SK-N-MC (cell line): ENCODE data around the gene ARL9.

Experiments
- DNase-seq: peaks from one replicate; pipeline ENCODE4 v3.0.0-alpha.2; 2011; ENCODE audit warnings: low read depth, low spot score
- H3K27ac ChIP-seq: fragments of 200-600 bp; sonication (generic); 2 replicates; pipeline ENCODE4 v1.5.1; 2016; ENCODE audit warnings: mixed run types
- H3K36me3 ChIP-seq: fragments of 200-600 bp; sonication (generic); 2 replicates; pipeline ENCODE4 v1.6.1; 2017; ENCODE audit warnings: antibody characterized with exemption, low read length, mixed read lengths; ENCODE audit not compliant: insufficient read depth
- H3K4me3 ChIP-seq: fragments of 200-600 bp; sonication (generic); 2 replicates; pipeline ENCODE4 v1.5.1; 2016
- H3K9ac ChIP-seq: fragments of 200-600 bp; sonication (generic); 2 replicates; pipeline ENCODE4 v1.8.0; 2017; ENCODE audit warnings: mixed run types, mixed read lengths; ENCODE audit not compliant: insufficient read length
- H3K9me3 ChIP-seq: fragments of 200-600 bp; sonication (generic); 2 replicates; pipeline ENCODE4 v1.6.1; 2017; ENCODE audit warnings: low read depth, mild to moderate bottlenecking, antibody characterized with exemption, low read length, moderate library complexity, mixed read lengths
- EZH2 ChIP-seq: fragments of 200-600 bp; sonication (generic); IDR thresholded peaks from one replicate; pipeline ENCODE4 v1.6.1; 2017; ENCODE audit warnings: antibody characterized with exemption
- FOXP2 ChIP-seq: optimal IDR thresholded peaks from 2 replicates; pipeline ENCODE3; 2011; ENCODE audit warnings: mild to moderate bottlenecking, moderate library complexity; ENCODE audit not compliant: insufficient read depth; ENCODE audit errors: extremely low read length, control extremely low read depth
- POLR2AphosphoS5 ChIP-seq: IDR thresholded peaks from 2 replicates; pipeline ENCODE4 v1.6.1; 2012; ENCODE audit warnings: mild to moderate bottlenecking, low read depth, low read length, borderline replicate concordance

Gene ARL9

DNA sequence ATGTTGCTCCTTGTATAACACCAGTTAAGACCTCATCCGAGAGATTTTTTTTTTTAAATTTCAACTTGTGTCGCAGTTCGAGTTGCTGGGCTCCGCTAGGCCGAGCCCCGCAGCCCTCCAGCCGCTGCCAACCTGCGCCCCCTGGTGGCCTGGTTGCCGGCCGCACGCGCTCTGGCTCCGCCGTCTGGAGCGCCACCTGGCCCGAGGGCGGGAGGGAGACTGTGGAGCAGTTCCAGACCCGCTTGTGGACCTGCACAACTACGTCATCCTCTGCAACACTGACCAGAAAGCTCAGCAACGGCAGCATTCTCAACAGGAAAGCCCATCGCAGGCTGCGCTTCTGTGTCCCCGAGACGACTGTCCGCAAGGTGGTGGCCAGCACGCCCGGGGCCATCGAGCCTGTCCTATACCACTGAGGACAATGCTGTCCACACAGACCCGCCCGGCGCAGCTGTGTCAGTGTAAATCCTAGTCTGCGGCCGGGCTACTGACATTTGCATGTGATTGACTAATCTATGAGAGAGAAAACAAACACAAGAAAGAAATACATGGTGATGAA lies 39.1 kb downstream of the ARL9 start:
- no peak for DNase-seq
- H3K9me3 ChIP-seq = no peaks in the 10 kb centered on the region
- no peak overlapping the region for H3K4me3 ChIP-seq
- H3K27ac ChIP-seq = no peak overlapping the region
- H3K36me3 ChIP-seq = no peaks in the 10 kb centered on the region
- H3K9ac ChIP-seq = no peak overlapping the region
- no peak for TF ChIP-seq POLR2AphosphoS5
- no peak for TF ChIP-seq FOXP2
- no peak for TF ChIP-seq EZH2

GRCh38 chr4:56550642-56551041 lies 45.1 kb downstream of the ARL9 start:
- DNase-seq = no peak
- H3K9ac ChIP-seq = peak overlapping the region; percentile 14
- no peaks in the 10 kb centered on the region for H3K9me3 ChIP-seq
- H3K27ac ChIP-seq = no peak overlapping the region
- no peak overlapping the region for H3K4me3 ChIP-seq
- TF ChIP-seq EZH2 = no peak
- TF ChIP-seq FOXP2 = no peak
- no peak for TF ChIP-seq POLR2AphosphoS5
- H3K36me3 ChIP-seq = no peaks in the 10 kb centered on the region

- no peak for DNase-seq
- Histone ChIP-seq H3K9ac (no peak overlapping the region), H3K27ac (no peak overlapping the region), H3K36me3 (no peaks in the 10 kb centered on the region), H3K9me3 (no peaks in the 10 kb centered on the region), H3K4me3 (no peak overlapping the region)
- TF ChIP-seq POLR2AphosphoS5 (no peak), FOXP2 (no peak), EZH2 (no peak)
Observed at GRCh38 chr4:56551516-56551915, 45.9 kb downstream of the ARL9 start.

- Histone ChIP-seq H3K36me3 (no peaks in the 10 kb centered on the region), H3K4me3 (no peak overlapping the region), H3K9ac (no peak overlapping the region), H3K9me3 (no peaks in the 10 kb centered on the region), H3K27ac (no peak overlapping the region)
- TF ChIP-seq EZH2 (no peak), POLR2AphosphoS5 (no peak), FOXP2 (no peak)
- no peak for DNase-seq
Observed at GRCh38 chr4:56552273-56552672, 46.7 kb downstream of the ARL9 start.

DNA sequence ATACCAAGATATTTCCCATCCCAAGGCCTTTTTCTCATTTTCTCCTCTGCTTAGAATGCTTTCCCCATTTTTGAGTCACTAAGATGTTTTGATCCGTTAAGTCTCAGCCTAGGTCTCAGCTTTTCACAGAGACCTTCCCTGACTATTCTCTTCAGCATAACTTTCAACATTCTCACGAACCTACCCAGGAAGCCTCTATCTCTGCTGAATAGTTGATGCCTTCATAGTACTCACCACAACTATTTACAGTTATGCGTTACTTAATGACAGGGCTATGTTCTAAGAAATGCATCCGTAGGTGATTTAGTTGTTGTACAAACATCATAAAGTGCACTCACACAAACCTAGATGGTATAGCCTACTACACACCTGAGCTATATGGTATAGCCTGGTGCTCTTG lies 64.5 kb downstream of the ARL9 start:
- H3K4me3 ChIP-seq = no peak overlapping the region
- no peak overlapping the region for H3K9ac ChIP-seq
- no peaks in the 10 kb centered on the region for H3K9me3 ChIP-seq
- DNase-seq = no peak
- H3K36me3 ChIP-seq = no peaks in the 10 kb centered on the region
- no peak for TF ChIP-seq POLR2AphosphoS5
- TF ChIP-seq EZH2 = no peak
- TF ChIP-seq FOXP2 = no peak
- H3K27ac ChIP-seq = no peak overlapping the region
